GM12878 (cell line): Measurements from ENCODE around the gene LOXL3. TPM values are rescaled to one million over a fixed set of nuclear protein-coding genes. Genes with fewer than 3 reads are reported as not detected.
A peak's percentile ranks its signal among the peaks of the same experiment; 100 is the strongest.

Experiments
- ATAC-seq: fragments of 200-7000 bp; cut with Tn5 transposase; 3 replicates; pipeline ENCODE4 v1.9.1; 2020; ENCODE audit warnings: mild to moderate bottlenecking, moderate library complexity
- BruUV-seq: library from RNA; stranded (reverse); fragments of 400-500 nt; replicated peaks from 2 replicates; lab custom pipeline; 2021; lab: Mats Ljungman, UMichigan
- CTCF ChIA-PET: fragments of 300-600 bp; sonication (Branson Sonifier 250); formaldehyde crosslinking; extraction: SDS; loops from one replicate; lab custom pipeline; 2021; ENCODE audit warnings: inconsistent platforms; lab: Yijun Ruan, JAX
- POLR2A ChIA-PET: fragments of 350-600 bp; formaldehyde crosslinking; extraction: SDS; loops from one replicate; lab custom pipeline; 2021; ENCODE audit warnings: inconsistent platforms; lab: Charles Lee
- RAD21 ChIA-PET: fragments of 300-600 bp; sonication (Branson Sonifier 250); formaldehyde crosslinking; loops from one replicate; lab custom pipeline; 2023; ENCODE audit warnings: antibody characterized with exemption; ENCODE audit not compliant: unreplicated experiment; lab: Charles Lee
- SMC1A ChIA-PET: fragments of 300-600 bp; sonication (Branson Sonifier 250); formaldehyde crosslinking; loops from one replicate; lab custom pipeline; 2023; ENCODE audit not compliant: unreplicated experiment, uncharacterized antibody; lab: Charles Lee
- DNase-seq: peaks from one replicate; pipeline ENCODE4 v3.0.0-alpha.2; 2011; ENCODE audit warnings: low read depth, low spot score
- FAIRE-seq: peaks from 3 replicates; lab custom pipeline; 2011; peaks lifted over from hg19 to GRCh38; lab: Jason Lieb, UNC
- H2AFZ ChIP-seq: 2 replicates; pipeline ENCODE4 v1.6.0; 2011; ENCODE audit warnings: low read depth, low read length, control low read depth; ENCODE audit not compliant: control insufficient read depth
- H3K27ac ChIP-seq: 2 replicates; pipeline ENCODE4 v1.5.1; 2011; ENCODE audit warnings: control low read depth; ENCODE audit not compliant: control insufficient read depth, insufficient read depth
- H3K27me3 ChIP-seq, 2 experiments: replicated peaks in 1 of 2; 2 replicates each; pipeline versions ENCODE4 v1.6.0 to v1.6.1; 2011; ENCODE audit warnings: low read length in 1 of 2; ENCODE audit not compliant: control insufficient read depth in 2 of 2, insufficient read depth in 2 of 2
- H3K36me3 ChIP-seq, 2 experiments: 2 replicates each; pipeline ENCODE4 v1.5.1; 2011; ENCODE audit warnings: low read length in 1 of 2; ENCODE audit not compliant: control insufficient read depth in 2 of 2, insufficient read depth in 2 of 2
- H3K4me1 ChIP-seq: 2 replicates; pipeline ENCODE4 v1.6.1; 2011; ENCODE audit warnings: mild to moderate bottlenecking, low read length, moderate library complexity, mixed read lengths; ENCODE audit not compliant: control insufficient read depth, insufficient read depth
- H3K4me2 ChIP-seq: 2 replicates; pipeline ENCODE4 v1.6.0; 2011; ENCODE audit warnings: control low read depth; ENCODE audit not compliant: control insufficient read depth, insufficient read depth
- H3K4me3 ChIP-seq: fragments of 200-600 bp; sonication (generic); 2 replicates; pipeline ENCODE4 v1.5.1; 2016
- H3K79me2 ChIP-seq: 2 replicates; pipeline ENCODE4 v1.6.0; 2011; ENCODE audit warnings: low read length; ENCODE audit not compliant: control insufficient read depth, insufficient read depth
- H3K9ac ChIP-seq: 2 replicates; pipeline ENCODE4 v1.8.0; 2011; ENCODE audit warnings: low read length, control low read depth, mixed read lengths; ENCODE audit not compliant: control insufficient read depth, insufficient read depth
- H3K9me3 ChIP-seq: replicated peaks from 3 replicates; pipeline ENCODE4 v1.5.1; 2011; ENCODE audit warnings: mild to moderate bottlenecking, low read length; ENCODE audit not compliant: control insufficient read depth, insufficient read depth
- H4K20me1 ChIP-seq: 2 replicates; pipeline ENCODE4 v1.6.0; 2011; ENCODE audit not compliant: control insufficient read depth, insufficient read depth
- ASH2L ChIP-seq: fragments of 300-600, 200-600 bp; sonication (generic); IDR thresholded peaks from 2 replicates; pipeline ENCODE4 v1.6.1; 2017; ENCODE audit warnings: low read depth, mild to moderate bottlenecking, borderline replicate concordance
- BMI1 ChIP-seq: fragments of 450-650 bp; IDR thresholded peaks from 2 replicates; pipeline ENCODE4 v1.6.1; 2016; ENCODE audit warnings: mild to moderate bottlenecking, moderate library complexity, borderline replicate concordance
- CBFB ChIP-seq: IDR thresholded peaks from 2 replicates; pipeline ENCODE4 v1.6.1; 2016; ENCODE audit warnings: antibody characterized with exemption, low read depth
- CHD1 ChIP-seq: IDR thresholded peaks from 2 replicates; pipeline ENCODE4 v1.6.1; 2012; ENCODE audit warnings: low read depth, low read length, improper control_type of control experiment
- E2F4 ChIP-seq: IDR thresholded peaks from 2 replicates; pipeline ENCODE4 v1.6.1; 2012; ENCODE audit warnings: low read depth, low read length, improper control_type of control experiment
- ETV6 ChIP-seq, 2 experiments: fragments of 450-650 bp in 1 of 2; IDR thresholded peaks in 1 of 2; conservative IDR thresholded peaks in 1 of 2; 2 replicates each; pipeline ENCODE4 v1.6.1; 2014; ENCODE audit warnings: antibody characterized with exemption in 1 of 2, borderline replicate concordance in 1 of 2, low read depth in 1 of 2, mild to moderate bottlenecking in 1 of 2, moderate library complexity in 1 of 2
- EZH2 ChIP-seq: IDR thresholded peaks from 2 replicates; pipeline ENCODE4 v1.6.1; 2012; ENCODE audit warnings: low read depth, mild to moderate bottlenecking, control low read depth, inconsistent platforms, low read length, borderline replicate concordance; ENCODE audit not compliant: control insufficient read depth
- FOS ChIP-seq: IDR thresholded peaks from 3 replicates; pipeline ENCODE4 v1.6.1; 2011; ENCODE audit warnings: borderline replicate concordance; ENCODE audit not compliant: insufficient read length; ENCODE audit errors: extremely low read depth
- IKZF1 ChIP-seq: fragments of 450-650 bp; conservative IDR thresholded peaks from 2 replicates; pipeline ENCODE4 v1.6.1; 2017; ENCODE audit warnings: antibody characterized with exemption, mild to moderate bottlenecking
- MTA2 ChIP-seq: fragments of 450-650 bp; IDR thresholded peaks from 2 replicates; pipeline ENCODE4 v1.6.1; 2016; ENCODE audit warnings: low read depth, mild to moderate bottlenecking, moderate library complexity
- NBN ChIP-seq: fragments of 450-650 bp; IDR thresholded peaks from 2 replicates; pipeline ENCODE4 v1.6.1; 2016
- PAX8 ChIP-seq: fragments of 450-650 bp; IDR thresholded peaks from 2 replicates; pipeline ENCODE4 v1.6.1; 2017; ENCODE audit warnings: mild to moderate bottlenecking, moderate library complexity
- TBL1XR1 ChIP-seq: IDR thresholded peaks from 2 replicates; pipeline ENCODE4 v1.6.1; 2012; ENCODE audit warnings: low read depth, low read length, improper control_type of control experiment
- TCF7 ChIP-seq: IDR thresholded peaks from 2 replicates; pipeline ENCODE4 v1.6.1; 2014; ENCODE audit warnings: antibody characterized with exemption, borderline replicate concordance
- YBX1 ChIP-seq: fragments of 450-650 bp; IDR thresholded peaks from 2 replicates; pipeline ENCODE4 v1.6.1; 2016; ENCODE audit warnings: antibody characterized with exemption
- ZNF207 ChIP-seq: fragments of 450-650 bp; IDR thresholded peaks from 2 replicates; pipeline ENCODE4 v1.6.1; 2014; ENCODE audit warnings: antibody characterized with exemption, mild to moderate bottlenecking, borderline replicate concordance
- ZNF217 ChIP-seq: fragments of 450-650 bp; IDR thresholded peaks from 2 replicates; pipeline ENCODE4 v1.6.1; 2017; ENCODE audit warnings: antibody characterized with exemption, mild to moderate bottlenecking
- ZNF622 ChIP-seq: fragments of 450-650 bp; IDR thresholded peaks from 2 replicates; pipeline ENCODE4 v1.6.1; 2017; ENCODE audit warnings: mild to moderate bottlenecking, inconsistent platforms
- WGBS: methylation state at CpG from one replicate; pipeline ENCODE4 v1.1.6; 2016; ENCODE audit warnings: low lambda C conversion rate; ENCODE audit not compliant: insufficient replicate concordance, insufficient coverage; ENCODE audit errors: missing lambda C conversion rate; 5-methylcytosine and 5-hydroxymethylcytosine counted together
- in situ Hi-C: fragments of 300-500 bp; cut with MboI; formaldehyde crosslinking; loops from 9 replicates; pipeline ENCODE4 v1.14.3; 2018; ENCODE audit warnings: mixed read lengths
- intact Hi-C: fragments of 100-400 bp; cut with micrococcal nuclease; formaldehyde crosslinking; loops from one replicate; pipeline ENCODE4 v1.14.2; 2022; ENCODE audit not compliant: unreplicated experiment
- polyA plus RNA-seq, 11 experiments: library from polyadenylated mRNA; depleted of rRNA in 4 of 11; unstranded in 6 of 11; stranded (reverse) in 5 of 11; fragments of >200 nt; fragmentation: Nextera tagmentation in 4 of 11; fragmentation: Illumina TruSeq in 1 of 11; extraction: Ambion mirVana in 4 of 11; extraction: Trizol in 1 of 11; gene quantifications; 1 replicate in 1 of 11; 2 replicates in 10 of 11; pipeline versions ENCODE4 v1.2.1 to v1.2.3, GENCODE V29; 2011 to 2016; ENCODE audit warnings: inconsistent platforms in 2 of 11, missing spikeins in 2 of 11, low read depth in 1 of 11
- total RNA-seq, 4 experiments: library from RNA; depleted of rRNA in 3 of 4; stranded (reverse); fragments of >200 nt in 3 of 4; fragmentation: Illumina TruSeq in 1 of 4; extraction: Trizol in 1 of 4; gene quantifications; 2 replicates each; pipeline versions ENCODE4 v1.2.1 to v1.2.3, GENCODE V29; 2013 to 2021
- TF ChIP-seq, protein P1 (sequence below): fragments of 450-650 bp; IDR thresholded peaks from 2 replicates; pipeline ENCODE4 v1.6.1; 2017; ENCODE audit warnings: mild to moderate bottlenecking, moderate library complexity
- TF ChIP-seq, protein P2 (sequence below): IDR thresholded peaks from 2 replicates; pipeline ENCODE4 v1.6.1; 2011; ENCODE audit warnings: low read depth, mild to moderate bottlenecking, low read length, moderate library complexity, borderline replicate concordance; ENCODE audit errors: extremely low read depth

LOXL3 gene
- total and polyA plus RNA-seq, 10 of the 15 experiments (the other 5 are each of a cell fraction or from before 2014, with no cell fraction given): 6.2 to 40.9 (median 23.3) TPM

- no peaks in the 10 kb centered on the region for H3K36me3 ChIP-seq
- BruUV-seq: no TSS peak
- FAIRE-seq: no peak
- TF ChIP-seq EZH2 (0 out of 2 replicates have a peak, but pooled peaks have one; percentile 60), YBX1 (no peak), IKZF1 (no peak), ZNF207 (no peak), TCF7 (no peak), BMI1 (peak; percentile 96), ASH2L (no peak), NBN (no peak), MTA2 (no peak), E2F4 (no peak), CBFB (no peak), FOS (no peak), CHD1 (no peak), TBL1XR1 (no peak), ETV6 (conservative IDR thresholded peaks at IDR 0.05 in 1 of 2, IDR thresholded peaks at IDR 0.05 in 1 of 2; ENCODE audit: borderline replicate concordance in 1 of 2, low read depth in 1 of 2) (no peak), PAX8 (no peak), ZNF217 (no peak), ZNF622 (no peak)
- TF ChIP-seq, protein P1, sequence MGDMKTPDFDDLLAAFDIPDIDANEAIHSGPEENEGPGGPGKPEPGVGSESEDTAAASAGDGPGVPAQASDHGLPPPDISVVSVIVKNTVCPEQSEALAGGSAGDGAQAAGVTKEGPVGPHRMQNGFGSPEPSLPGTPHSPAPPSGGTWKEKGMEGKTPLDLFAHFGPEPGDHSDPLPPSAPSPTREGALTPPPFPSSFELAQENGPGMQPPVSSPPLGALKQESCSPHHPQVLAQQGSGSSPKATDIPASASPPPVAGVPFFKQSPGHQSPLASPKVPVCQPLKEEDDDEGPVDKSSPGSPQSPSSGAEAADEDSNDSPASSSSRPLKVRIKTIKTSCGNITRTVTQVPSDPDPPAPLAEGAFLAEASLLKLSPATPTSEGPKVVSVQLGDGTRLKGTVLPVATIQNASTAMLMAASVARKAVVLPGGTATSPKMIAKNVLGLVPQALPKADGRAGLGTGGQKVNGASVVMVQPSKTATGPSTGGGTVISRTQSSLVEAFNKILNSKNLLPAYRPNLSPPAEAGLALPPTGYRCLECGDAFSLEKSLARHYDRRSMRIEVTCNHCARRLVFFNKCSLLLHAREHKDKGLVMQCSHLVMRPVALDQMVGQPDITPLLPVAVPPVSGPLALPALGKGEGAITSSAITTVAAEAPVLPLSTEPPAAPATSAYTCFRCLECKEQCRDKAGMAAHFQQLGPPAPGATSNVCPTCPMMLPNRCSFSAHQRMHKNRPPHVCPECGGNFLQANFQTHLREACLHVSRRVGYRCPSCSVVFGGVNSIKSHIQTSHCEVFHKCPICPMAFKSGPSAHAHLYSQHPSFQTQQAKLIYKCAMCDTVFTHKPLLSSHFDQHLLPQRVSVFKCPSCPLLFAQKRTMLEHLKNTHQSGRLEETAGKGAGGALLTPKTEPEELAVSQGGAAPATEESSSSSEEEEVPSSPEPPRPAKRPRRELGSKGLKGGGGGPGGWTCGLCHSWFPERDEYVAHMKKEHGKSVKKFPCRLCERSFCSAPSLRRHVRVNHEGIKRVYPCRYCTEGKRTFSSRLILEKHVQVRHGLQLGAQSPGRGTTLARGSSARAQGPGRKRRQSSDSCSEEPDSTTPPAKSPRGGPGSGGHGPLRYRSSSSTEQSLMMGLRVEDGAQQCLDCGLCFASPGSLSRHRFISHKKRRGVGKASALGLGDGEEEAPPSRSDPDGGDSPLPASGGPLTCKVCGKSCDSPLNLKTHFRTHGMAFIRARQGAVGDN: no peak
- TF ChIP-seq, protein P2, sequence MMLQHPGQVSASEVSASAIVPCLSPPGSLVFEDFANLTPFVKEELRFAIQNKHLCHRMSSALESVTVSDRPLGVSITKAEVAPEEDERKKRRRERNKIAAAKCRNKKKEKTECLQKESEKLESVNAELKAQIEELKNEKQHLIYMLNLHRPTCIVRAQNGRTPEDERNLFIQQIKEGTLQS: no peak
Observed at GRCh38 chr2:74513605-74514367, 40.0 kb downstream of the LOXL3 start.

More at GRCh38 chr2:74513605-74514367, 40.0 kb downstream of the LOXL3 start:
- Histone ChIP-seq H3K27me3 (peaks cover 18 to 31% of the 10 kb centered on the region in 2 experiments), H3K79me2 (no peaks in the 10 kb centered on the region), H2AFZ (no peak overlapping the region), H3K4me3 (no peak overlapping the region), H3K9ac (no peak overlapping the region), H3K4me2 (no peak overlapping the region), H3K9me3 (no peaks in the 10 kb centered on the region; the same call in 2 of the 3 replicates), H3K27ac (no peak overlapping the region), H3K4me1 (peaks cover 13% of the 10 kb centered on the region; the same call in 1 of the 2 replicates), H4K20me1 (no peaks in the 10 kb centered on the region)
- intact Hi-C loops: no loop called here
- no peak for ATAC-seq
- CTCF ChIA-PET: interaction anchor here (1.1 kb wide), 1 partner anchor 9 kb away, joined by 3 read pairs; no protein-coding TSS in a partner anchor
- RAD21 ChIA-PET: interaction anchor here (0.7 kb wide), 1 partner anchor 75 kb away, joined by 3 read pairs; no protein-coding TSS in a partner anchor
- WGBS: 11% methylated on average over 46 of the region's 52 CpGs
- SMC1A ChIA-PET: no interaction called here
- in situ Hi-C loops: no loop called here
- DNase-seq: no peak
- POLR2A ChIA-PET: interaction anchor here (1.0 kb wide), 1 partner anchor 78 kb away, joined by 3 read pairs; no protein-coding TSS in a partner anchor
